Stimulated activated CD8-positive, alpha-beta memory T cell treated with anti-CD3 and anti-CD28 coated beads, Interleukin-15, amount 100 ng/mL, for 4 hours (primary cell): ENCODE measurements around the gene GRK1.
"Not testable (repeated sequence)": the region's sequence is repeated elsewhere in the genome, so short reads cannot be mapped to it uniquely, and the experiment has no call there.

ENCODE experiments used
- DNase-seq, 2 donors: peaks; one replicate each; pipeline ENCODE4 v3.0.0-alpha.2; 2020; ENCODE audit warnings: low read depth in 2 of 2

The GRK1 gene

GRCh38 chr13:113665597-113666328 is 1.3 kb upstream of the GRK1 start:
- DNase-seq = no peak

- no peak for DNase-seq
These were observed 719 bp upstream of the GRK1 start for GRCh38 chr13:113666329-113666670.

DNA sequence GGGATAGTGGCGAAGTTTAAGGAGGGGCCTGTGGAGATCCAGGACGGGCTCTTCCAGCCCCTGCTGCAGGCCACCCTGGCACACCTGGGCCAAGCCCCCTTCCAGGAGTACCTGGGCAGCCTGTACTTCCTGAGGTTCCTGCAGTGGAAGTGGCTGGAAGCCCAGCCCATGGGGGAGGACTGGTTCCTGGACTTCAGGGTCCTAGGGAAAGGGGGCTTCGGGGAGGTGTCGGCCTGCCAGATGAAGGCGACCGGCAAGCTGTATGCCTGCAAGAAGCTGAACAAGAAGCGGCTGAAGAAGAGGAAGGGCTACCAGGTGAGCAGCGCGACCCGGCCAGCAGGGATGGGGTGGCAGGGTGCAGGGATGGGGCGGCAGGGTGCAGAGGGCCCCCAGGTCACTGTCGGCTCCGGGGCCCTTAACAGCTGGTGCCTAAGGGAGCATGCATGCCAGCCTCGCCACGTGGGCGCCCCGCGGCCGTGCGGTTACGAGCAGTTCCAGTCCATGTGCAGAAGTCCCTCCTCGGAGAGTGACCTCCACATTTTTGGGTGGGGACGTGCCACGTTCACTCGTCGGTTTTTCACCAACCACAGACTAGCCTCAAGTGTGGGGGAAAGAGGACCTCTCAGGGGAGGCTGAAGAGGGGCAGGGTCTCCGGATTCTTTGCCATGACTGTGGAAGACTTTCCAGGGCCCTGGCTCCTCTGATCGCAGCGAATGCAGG is 912 bp downstream of the GRK1 start:
- DNase-seq = no peak

GRCh38 chr13:113668491-113668971 is 1.5 kb downstream of the GRK1 start:
- DNase-seq = no peak

- DNase-seq = no peak
These were observed 2.3 kb downstream of the GRK1 start for GRCh38 chr13:113669231-113669754.

- DNase-seq = no peak
These were observed 2.8 kb downstream of the GRK1 start for GRCh38 chr13:113669755-113670341.

DNA sequence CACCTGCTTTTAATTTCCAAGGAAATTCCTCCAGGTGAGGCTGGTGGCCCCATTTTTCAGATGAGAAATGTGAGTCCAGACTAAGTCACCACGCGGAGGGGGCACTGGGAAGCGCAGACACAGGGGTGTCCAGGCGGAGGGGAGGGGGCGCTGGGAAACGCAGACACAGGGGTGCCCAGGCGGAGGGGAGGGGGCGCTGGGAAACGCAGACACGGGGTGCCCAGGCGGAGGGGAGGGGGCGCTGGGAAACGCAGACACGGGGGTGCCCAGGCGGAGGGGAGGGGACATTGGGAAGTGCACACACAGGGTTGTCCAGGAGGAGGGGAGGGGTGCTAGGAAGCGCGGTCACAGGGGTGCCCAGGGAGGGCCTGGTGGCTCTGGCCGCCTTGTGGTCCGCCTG is 3.5 kb downstream of the GRK1 start:
- DNase-seq = no peak

- no peak for DNase-seq
These were observed 4.3 kb downstream of the GRK1 start for GRCh38 chr13:113671066-113672001.

GRCh38 chr13:113672002-113672651 is 5.1 kb downstream of the GRK1 start:
- DNase-seq = no peak

DNA sequence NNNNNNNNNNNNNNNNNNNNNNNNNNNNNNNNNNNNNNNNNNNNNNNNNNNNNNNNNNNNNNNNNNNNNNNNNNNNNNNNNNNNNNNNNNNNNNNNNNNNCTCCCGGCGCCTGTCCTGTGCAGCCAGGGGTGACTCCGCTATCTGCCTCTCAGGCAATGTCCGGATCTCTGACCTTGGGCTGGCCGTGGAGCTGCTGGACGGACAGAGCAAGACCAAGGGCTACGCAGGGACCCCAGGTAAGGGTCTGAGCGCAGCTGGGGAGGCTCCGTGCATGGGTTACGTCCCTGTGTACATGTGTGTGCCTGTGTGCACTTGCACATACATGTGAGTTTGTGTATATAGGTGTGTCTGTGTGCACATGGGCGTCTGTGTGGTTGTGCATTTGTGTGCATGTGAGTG is 55.9 kb downstream of the GRK1 start:
- DNase-seq = no peak

DNA sequence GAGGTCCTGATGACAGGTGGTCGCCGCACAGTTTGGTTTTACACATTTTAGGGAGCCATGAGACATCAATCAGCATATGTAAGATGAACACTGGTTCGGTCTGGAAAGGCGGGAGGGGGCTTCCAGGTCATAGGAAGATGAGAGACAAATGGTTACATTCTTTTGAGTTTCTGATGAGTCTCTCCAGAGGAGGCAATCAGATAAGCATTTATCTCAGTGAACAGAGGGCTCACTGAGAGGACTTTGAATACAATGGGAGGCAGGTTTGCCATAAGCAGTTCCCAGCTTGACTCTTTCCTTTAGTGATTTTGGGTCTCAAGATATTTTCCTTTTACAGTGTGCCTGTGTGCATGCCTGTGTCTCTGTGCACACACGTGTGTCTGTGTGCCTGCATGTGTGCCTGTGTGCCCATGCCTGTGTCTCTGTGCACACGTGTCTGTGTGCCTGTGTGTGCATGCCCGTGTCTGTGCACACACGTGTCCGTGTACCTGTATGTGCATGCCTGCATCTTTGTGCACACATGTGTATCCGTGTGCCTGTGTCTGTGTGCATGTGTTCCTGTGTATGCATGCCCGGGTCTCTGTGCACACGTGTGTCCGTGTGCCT is 56.5 kb downstream of the GRK1 start:
- DNase-seq = no peak

GRCh38 chr13:113724016-113724758 is 57.2 kb downstream of the GRK1 start:
- DNase-seq = no peak

DNA sequence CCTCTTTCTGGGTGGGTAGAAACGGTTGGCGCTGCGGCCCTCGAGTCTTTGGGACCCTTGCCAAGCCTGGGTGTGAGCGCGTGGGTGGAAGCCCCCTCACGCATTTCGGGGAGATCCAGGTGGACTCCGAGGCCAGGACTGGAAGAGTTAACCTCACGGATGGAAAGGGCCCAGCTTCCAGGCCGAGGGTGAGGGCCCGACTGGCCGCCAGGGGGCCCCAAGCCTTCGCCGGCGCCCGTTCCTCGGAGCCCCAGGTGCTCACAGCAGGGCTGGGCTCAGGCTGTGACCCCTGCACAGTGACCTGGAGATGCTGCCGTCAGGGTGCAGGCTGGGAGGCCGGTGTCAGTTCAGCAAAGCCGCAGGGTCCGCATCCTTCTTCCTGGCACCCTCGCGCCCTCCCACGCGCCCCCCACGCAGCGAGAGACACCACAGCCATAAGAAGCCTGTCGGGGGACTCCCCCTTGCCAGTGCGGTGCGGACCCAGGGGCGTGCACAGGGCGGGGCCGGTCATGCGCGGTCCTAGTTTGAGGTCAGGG is 57.8 kb downstream of the GRK1 start:
- peak; percentile 74 to 82 for DNase-seq

GRCh38 chr13:113725329-113726105 is 58.5 kb downstream of the GRK1 start:
- DNase-seq = peak; percentile 31 to 34

DNA sequence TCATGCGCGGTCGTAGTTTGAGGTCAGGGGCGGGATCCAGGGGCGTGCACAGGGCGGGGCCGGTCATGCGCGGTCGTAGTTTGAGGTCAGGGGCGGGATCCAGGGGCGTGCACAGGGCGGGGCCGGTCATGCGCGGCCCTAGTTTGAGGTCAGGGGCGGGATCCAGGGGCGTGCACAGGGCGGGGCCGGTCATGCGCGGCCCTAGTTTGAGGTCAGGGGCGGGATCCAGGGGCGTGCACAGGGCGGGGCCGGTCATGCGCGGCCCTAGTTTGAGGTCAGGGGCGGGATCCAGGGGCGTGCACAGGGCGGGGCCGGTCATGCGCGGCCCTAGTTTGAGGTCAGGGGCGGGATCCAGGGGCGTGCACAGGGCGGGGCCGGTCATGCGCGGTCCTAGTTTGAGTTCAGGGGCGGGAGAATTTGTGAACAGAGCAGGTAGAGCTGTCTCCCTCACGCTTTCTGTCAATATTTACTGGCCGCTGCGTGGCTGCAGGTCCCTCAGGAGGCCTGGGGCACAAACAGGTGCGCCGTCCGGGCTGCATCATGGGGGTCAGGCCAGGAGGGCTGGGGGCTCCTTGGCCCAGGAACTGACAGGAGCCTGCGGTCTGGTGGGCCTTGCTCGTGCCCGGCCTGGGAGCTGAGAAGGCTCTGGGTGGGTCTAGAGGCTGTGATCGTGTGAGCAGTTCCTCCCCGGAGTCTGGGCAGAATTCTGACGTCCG is 59.2 kb downstream of the GRK1 start:
- DNase-seq = not testable (repeated sequence)

DNA sequence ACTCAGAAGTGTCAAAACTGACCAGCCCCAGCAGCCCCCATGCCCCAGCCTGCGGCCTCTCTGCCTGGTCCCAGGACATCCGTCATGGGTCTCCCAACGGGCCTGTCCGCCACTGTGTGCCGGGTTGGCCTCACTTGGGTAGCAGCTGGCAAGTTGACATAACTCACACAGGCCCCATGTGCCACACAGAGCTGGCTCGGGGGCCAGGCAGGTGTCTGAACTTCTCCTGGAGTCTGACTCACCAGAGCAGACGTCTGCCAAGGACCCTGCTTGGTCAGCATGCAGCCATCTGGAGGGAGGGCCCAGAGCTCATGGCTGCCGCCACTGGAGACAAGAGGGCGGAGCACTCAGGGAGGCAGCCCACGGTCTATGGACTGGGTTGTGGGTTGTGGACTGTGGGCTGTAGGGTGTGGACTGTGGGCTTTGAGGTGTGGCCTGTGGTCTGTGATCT is 60.0 kb downstream of the GRK1 start:
- DNase-seq = no peak

GRCh38 chr13:113728571-113729054 is 61.6 kb downstream of the GRK1 start:
- no peak for DNase-seq
